ENCODE results near the gene CERK. TPM values are rescaled to one million over a fixed set of nuclear protein-coding genes. Genes with fewer than 3 reads are reported as not detected.
A peak's percentile ranks its signal among the peaks of the same experiment; 100 is the strongest.

The CERK gene
- total RNA-seq, 2 donors from 2014 or later, result 54.9 to 57.6 TPM

DNA sequence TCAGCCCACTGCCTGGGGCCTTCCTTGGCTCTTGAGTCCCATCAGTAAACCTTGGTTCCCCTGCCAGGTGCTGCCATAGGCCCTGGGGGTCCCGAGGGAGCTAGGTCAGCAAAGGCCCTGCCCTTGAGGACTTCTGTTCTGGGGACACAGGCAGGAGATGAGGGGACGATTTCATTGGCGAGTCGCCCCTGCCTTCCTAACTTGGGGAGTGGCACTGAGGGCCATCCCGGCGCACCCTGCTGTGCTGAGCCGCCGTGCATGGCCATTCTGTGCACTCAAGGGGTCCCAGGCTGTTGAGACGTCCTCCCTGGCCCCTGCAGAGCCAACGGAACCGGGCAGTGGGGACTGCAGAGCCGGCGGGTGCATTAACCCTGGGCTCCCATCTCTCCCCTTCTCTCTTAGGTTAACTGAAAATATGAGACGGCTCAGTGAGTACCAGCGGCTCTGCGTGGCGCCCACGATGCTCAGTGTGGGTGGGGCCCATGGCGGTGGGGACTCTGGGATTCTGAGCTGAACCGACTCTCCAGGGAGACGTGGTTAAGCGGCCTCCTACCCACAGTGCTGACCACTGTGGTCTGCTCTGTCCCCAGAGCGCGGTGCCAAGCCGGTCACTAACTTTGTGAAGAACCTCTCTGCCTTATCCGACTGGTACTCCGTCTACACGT, 74.5 kb downstream of the CERK start:
- no peak overlapping the region for H3K27ac ChIP-seq (ENCODE audit: low read depth, low read length)
- no peak overlapping the region for H3K4me3 ChIP-seq (ENCODE audit: low read length)
- DNase-seq, result no peak
- H3K27ac Mint-ChIP-seq, result no peak overlapping the region
- H3K4me3 Mint-ChIP-seq, result no peak overlapping the region
- no peaks in the 10 kb centered on the region for H3K9me3 Mint-ChIP-seq
- no peaks in the 10 kb centered on the region for H3K36me3 ChIP-seq (ENCODE audit: control insufficient read depth, insufficient read depth, low read length)
- no peak for TF ChIP-seq CTCF (conservative IDR thresholded peaks at IDR 0.05)
- H3K4me1 ChIP-seq (ENCODE audit: control insufficient read depth, insufficient read depth, low read length), result no peaks in the 10 kb centered on the region
- H3K27me3 ChIP-seq (ENCODE audit: control insufficient read depth, insufficient read depth, low read length, poor library complexity, severe bottlenecking), result no peaks in the 10 kb centered on the region
- no peaks in the 10 kb centered on the region for H3K27me3 Mint-ChIP-seq (ENCODE audit: insufficient read depth)
- WGBS, 2 experiments (ENCODE audit: insufficient coverage in 1 of 2, insufficient read length in 1 of 2), result 94% methylated on average over 20 to 28 of the region's 28 CpGs
- H3K9ac ChIP-seq (ENCODE audit: extremely low read depth, low read length, poor library complexity, severe bottlenecking), result no peak overlapping the region
- H3K9me3 ChIP-seq (ENCODE audit: control insufficient read depth, low read length), result no peaks in the 10 kb centered on the region
- H3K4me1 Mint-ChIP-seq, result peaks cover 5% of the 10 kb centered on the region
- H3K36me3 Mint-ChIP-seq (ENCODE audit: low read depth), result peaks cover 6% of the 10 kb centered on the region

- H3K4me1 Mint-ChIP-seq, result peaks cover 5% of the 10 kb centered on the region
- H3K9ac ChIP-seq (ENCODE audit: extremely low read depth, low read length, poor library complexity, severe bottlenecking), result no peak overlapping the region
- no peak overlapping the region for H3K4me3 ChIP-seq (ENCODE audit: low read length)
- H3K4me1 ChIP-seq (ENCODE audit: control insufficient read depth, insufficient read depth, low read length), result no peaks in the 10 kb centered on the region
- H3K27me3 Mint-ChIP-seq (ENCODE audit: insufficient read depth), result no peaks in the 10 kb centered on the region
- 86 to 90% methylated on average over 17 to 26 of the region's 26 CpGs for WGBS, 2 experiments (ENCODE audit: insufficient coverage in 1 of 2, insufficient read length in 1 of 2)
- H3K9me3 Mint-ChIP-seq, result no peaks in the 10 kb centered on the region
- H3K36me3 Mint-ChIP-seq (ENCODE audit: low read depth), result peaks cover 6% of the 10 kb centered on the region
- no peak for DNase-seq
- H3K36me3 ChIP-seq (ENCODE audit: control insufficient read depth, insufficient read depth, low read length), result no peaks in the 10 kb centered on the region
- no peaks in the 10 kb centered on the region for H3K9me3 ChIP-seq (ENCODE audit: control insufficient read depth, low read length)
- no peaks in the 10 kb centered on the region for H3K27me3 ChIP-seq (ENCODE audit: control insufficient read depth, insufficient read depth, low read length, poor library complexity, severe bottlenecking)
- H3K27ac ChIP-seq (ENCODE audit: low read depth, low read length), result no peak overlapping the region
- no peak overlapping the region for H3K4me3 Mint-ChIP-seq
- no peak for TF ChIP-seq CTCF (conservative IDR thresholded peaks at IDR 0.05)
- no peak overlapping the region for H3K27ac Mint-ChIP-seq
Observed at GRCh38 chr22:46663001-46663400, 75.1 kb downstream of the CERK start.

DNA sequence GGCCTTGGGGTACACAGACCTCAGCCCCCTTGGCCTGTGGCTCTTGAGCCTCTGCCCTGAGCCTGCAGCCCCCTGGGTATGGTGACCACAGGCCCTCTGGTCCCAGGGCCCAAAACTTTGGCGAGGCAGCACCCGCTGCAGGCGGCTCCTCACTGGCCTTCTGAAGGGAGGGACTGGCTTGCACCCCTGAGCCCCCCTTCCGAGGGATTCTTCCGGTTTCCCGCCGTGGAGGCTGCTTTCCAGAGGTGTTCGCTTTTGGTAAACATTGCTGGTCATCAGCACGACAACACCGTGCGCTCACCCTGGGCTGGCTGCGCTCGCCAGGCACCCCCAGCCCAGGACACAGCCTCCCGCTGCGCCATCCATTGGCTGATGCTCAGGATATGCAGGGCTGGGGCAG, 75.8 kb downstream of the CERK start:
- Histone ChIP-seq H3K36me3 (ENCODE audit: control insufficient read depth, insufficient read depth, low read length) (no peaks in the 10 kb centered on the region), H3K27me3 (ENCODE audit: control insufficient read depth, insufficient read depth, low read length, poor library complexity, severe bottlenecking) (no peaks in the 10 kb centered on the region), H3K9me3 (ENCODE audit: control insufficient read depth, low read length) (no peaks in the 10 kb centered on the region), H3K4me3 (ENCODE audit: low read length) (no peak overlapping the region), H3K4me1 (ENCODE audit: control insufficient read depth, insufficient read depth, low read length) (no peaks in the 10 kb centered on the region), H3K9ac (ENCODE audit: extremely low read depth, low read length, poor library complexity, severe bottlenecking) (no peak overlapping the region), H3K27ac (ENCODE audit: low read depth, low read length) (no peak overlapping the region)
- H3K4me1 Mint-ChIP-seq, result peaks cover 5% of the 10 kb centered on the region
- H3K27me3 Mint-ChIP-seq (ENCODE audit: insufficient read depth), result no peaks in the 10 kb centered on the region
- peak overlapping the region; percentile 75 for H3K27ac Mint-ChIP-seq
- 88 to 93% methylated on average over 15 of the region's 15 CpGs for WGBS, 2 experiments (ENCODE audit: insufficient coverage in 1 of 2, insufficient read length in 1 of 2)
- no peak for DNase-seq
- H3K36me3 Mint-ChIP-seq (ENCODE audit: low read depth), result peaks cover 6% of the 10 kb centered on the region
- H3K4me3 Mint-ChIP-seq, result no peak overlapping the region
- no peak for TF ChIP-seq CTCF (conservative IDR thresholded peaks at IDR 0.05)
- no peaks in the 10 kb centered on the region for H3K9me3 Mint-ChIP-seq

All from endodermal cell (in vitro differentiated cells).